Raji (cell line): ENCODE results near the gene CD160.

Experiments
- POLR2A ChIP-seq: IDR thresholded peaks from 2 replicates; pipeline ENCODE4 v1.6.1; 2011; ENCODE audit warnings: low read depth, low read length, control low read depth; ENCODE audit not compliant: insufficient read depth

The CD160 gene, protein sequence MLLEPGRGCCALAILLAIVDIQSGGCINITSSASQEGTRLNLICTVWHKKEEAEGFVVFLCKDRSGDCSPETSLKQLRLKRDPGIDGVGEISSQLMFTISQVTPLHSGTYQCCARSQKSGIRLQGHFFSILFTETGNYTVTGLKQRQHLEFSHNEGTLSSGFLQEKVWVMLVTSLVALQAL

DNA sequence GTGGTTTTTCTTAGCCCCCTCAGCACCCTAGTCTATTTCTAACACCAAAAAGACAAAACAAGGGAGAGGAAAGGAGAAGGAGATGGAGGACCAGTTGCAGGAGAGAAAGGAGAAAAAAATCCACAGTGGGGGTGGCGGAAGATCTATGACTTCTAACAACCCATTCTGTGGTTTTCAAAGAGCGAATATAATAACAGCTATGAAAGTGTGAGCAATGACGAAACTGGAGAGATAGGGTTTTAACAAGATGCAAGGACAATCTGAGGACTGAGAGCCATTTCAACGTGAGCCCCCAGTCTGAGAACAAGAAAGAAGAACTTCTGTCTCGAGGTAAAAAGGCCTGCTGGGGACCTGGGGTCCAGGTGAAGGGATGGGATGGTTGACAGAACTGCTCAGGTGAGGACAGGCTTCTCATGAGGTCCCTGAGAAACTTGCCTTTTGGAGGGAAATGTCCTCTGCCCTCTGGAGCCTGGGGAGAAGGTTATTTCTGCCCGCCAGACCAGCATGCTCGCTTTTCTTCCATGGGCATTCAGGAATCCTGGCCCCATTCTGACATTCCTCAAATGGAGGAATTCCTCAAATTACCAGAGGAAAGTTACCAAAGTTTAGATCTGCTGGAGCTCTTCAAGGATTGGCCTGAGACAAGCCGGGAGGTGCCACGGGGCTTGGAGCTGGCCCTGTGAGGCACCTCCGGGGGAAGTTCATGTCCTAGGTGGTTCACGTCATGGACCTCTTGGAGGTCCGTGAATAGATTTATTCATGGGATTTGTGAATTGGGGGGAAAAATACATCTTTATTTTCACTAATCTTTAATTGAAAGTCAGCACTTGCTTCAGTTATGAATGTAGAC, at the start of gene CD160:
CD160 (plus strand) TSS at position 270 of the 850 bp plus-strand sequence. CDS start 8,829 bp downstream, outside the sequence.
- no peak for TF ChIP-seq POLR2A

DNA sequence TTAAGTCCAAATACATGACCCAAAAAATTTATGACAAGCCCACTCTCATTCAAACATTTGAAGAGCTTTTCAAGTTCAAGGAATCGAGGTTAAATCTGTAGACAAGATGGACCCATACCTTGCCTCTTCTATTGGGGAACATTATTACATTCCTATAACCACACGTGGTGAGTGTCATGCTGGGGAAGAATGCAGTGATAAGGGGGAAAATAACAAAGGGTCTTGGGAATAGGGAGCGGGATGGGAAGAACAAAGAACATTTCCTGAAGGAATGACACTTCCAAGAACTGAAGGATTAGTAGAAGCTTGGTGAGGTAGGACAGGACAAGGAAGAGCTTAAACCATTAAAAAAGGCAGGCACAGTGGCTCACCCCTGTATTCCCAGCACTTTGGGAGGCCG, 31.0 kb upstream of the CD160 start:
- TF ChIP-seq POLR2A = no peak

DNA sequence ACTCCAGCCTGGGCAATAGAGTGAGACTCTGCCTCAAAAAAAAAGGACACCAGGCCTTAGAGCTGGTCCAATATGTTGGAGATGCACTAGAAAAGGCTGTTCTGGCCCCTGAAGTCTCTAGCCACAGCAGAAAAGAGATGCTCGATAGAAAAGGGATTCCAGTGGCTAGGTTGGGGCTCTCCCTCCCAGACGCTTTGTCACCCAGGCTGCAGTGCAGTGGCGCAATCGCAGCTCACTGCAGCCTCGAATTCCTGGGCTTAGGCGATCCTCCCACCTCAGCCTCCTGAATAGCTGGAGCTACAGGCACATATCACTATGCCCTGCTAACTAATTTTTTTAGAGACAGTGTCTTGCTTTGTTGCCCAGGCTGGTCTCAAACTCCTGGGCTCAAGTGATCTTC, 30.4 kb upstream of the CD160 start:
- TF ChIP-seq POLR2A = no peak

DNA sequence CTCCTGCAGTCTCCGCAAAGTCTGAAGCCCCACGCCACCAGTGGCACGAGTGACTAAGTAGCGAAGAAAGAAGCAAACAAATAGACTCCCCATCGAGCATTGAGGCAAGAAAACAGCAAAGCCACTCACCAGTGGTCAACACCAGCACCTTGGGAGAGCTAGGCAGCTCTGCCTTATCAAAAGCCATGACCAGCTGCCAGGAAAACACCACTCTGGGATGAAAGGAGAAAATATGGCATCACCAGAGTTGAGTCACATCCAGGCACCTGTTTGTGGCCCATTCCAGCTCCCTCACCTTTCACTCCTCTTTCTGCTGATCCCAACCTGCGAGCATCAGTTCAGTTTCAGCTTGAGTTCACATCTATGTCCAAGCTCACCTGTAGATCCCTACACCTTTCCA, 29.4 kb upstream of the CD160 start:
- no peak for TF ChIP-seq POLR2A

DNA sequence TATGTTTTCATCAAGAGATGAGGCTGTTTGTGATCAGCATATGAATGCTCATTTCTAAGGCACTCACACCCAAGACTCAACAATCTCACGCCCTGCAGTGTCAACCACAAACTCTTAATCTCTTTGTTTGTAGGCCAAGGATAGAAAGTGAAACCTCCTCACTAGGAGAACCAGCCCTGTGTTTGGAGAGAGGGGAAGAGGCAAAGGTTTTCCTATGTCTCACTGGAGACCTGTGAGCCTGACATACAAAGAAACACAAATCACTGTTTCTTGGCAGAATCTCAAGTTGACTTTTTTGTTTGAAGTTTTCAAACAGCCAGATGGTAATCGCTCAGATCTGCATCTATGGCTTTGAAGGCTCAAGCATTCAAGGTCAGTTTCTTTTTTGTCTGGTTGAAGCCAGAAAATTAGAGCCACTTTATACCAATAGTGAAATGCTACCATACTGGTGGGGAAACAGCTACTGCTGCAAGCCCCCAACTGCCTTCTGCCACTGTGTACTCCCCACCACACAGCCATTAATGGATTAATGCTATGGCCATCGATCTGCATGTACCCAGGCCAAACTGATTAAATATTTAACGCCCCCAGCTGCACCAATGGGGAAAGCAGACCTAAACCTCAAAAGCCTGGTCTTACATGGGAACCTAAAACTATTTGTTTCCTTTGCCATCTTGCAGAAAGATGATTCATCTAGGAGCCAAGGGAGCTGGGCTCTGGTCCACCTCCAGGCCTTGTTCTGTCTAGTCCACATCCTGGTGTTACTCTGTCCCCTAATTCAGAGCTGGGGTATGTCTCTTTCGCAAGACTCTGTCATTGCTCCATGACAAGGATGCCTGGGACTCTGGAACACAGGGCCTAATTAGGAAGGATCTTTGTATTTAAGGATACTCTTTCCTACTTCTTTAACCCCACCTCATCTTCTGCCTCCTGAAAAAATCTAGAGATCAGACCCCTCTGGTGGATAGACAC, 28.4 kb upstream of the CD160 start:
- TF ChIP-seq POLR2A = no peak

DNA sequence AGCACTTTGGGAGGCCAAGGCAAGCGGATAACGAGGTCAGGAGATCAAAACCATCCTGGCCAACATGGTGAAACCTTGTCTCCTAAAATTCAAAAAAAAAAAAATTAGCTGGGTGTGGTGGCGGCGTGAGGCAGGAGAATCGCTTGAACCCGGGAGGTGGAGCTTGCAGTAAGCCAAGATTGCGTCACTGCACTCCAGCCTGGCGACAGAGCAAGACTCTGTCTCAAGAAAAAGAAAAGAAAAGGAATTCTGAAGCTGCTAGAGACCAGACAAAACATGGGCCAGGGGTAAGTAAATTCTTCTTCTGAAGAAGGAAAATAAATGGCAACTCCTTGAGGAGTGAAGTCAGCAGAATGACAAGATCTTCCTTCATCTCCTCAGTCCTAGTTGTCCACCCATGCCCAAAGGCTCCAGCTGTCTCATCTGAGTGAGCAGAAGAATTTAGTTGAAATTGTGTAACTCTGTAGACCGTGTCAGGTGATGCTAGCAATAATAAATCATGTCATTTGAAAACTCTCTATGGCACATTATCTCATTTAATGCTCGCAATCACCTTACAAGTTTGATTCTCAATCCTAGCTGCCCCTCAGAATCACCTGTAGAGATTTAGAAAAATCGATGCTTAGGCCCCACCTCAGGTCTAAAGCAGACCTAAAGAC, 26.4 kb upstream of the CD160 start:
- no peak for TF ChIP-seq POLR2A

DNA sequence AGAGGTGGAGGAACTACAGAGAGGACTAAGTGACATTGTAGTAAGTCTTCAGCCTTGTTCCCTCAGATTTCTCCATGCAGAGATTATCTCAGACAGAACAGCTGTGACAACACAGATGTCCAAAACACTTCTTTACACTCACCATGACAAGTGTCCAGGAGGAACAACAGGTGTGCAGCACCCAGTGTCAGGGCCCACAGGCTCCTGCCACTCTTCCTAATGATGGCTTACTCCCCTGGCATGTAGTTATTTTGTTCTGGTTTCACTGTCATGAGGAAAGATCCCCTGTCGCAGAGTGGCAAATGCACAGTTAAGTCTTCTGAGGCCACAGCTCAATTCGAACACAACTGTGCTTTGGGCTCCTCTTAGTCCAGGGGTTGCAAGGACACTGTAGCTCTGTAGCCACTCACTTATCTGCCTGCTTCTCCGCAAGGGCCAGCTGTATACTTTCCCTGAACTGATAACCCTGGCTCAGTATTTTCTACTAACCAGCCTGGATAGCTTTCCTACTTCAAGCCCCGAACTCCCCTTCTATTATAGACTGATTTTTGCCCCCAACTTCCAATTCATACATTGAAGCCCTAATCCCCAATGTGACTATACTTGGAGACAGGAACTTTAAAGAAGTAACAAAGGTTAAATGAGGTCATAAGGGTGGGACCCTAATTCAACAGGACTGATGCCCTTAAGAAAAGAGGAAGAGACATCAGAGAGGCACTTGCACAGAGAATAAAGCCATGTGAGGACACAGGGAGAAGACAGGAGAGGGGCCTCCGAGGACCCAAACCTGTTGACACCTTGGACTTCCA, 23.3 kb upstream of the CD160 start:
- TF ChIP-seq POLR2A = no peak

DNA sequence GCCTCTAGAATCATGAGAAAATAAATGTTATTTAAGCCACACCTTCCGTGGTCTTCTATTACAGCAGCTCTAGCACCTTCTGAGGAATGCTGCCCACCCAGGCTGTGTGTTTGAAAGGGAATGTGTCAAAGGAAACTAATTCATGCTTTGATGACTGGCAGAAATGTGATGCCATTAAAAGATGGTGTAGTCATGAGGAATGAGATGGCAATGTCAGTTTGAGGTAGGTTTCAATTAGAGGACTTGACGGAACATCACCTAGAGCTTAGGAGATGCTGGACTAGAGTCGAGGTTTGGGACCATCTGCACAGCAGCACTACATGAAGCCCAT, 22.7 kb upstream of the CD160 start:
- no peak for TF ChIP-seq POLR2A

DNA sequence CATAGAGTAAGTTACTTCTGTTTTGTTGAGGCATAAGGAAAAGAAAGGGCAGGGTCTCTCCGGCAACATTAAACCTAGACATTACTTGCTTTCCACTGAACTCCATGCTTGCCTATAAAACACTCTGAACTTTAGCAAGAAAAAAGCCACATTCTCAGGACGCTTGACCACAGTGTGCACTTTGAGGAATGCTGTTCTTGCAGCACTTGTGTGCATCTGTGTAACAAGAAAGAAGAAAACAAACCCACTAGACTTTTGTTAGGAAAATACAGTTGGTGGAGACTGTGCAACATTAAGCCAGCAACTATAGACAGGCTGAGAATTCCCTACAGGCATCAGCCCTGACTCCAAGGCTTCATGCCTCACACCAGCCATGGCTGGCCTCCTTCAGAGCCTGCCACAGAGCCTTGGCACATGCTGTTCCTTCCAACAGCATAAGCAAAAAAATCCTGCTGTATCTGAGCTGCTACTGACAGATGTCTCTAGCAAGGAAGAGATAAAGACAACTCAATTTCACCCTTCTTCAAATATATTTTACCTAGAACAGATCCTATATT, 17.9 kb upstream of the CD160 start:
- TF ChIP-seq POLR2A = no peak

DNA sequence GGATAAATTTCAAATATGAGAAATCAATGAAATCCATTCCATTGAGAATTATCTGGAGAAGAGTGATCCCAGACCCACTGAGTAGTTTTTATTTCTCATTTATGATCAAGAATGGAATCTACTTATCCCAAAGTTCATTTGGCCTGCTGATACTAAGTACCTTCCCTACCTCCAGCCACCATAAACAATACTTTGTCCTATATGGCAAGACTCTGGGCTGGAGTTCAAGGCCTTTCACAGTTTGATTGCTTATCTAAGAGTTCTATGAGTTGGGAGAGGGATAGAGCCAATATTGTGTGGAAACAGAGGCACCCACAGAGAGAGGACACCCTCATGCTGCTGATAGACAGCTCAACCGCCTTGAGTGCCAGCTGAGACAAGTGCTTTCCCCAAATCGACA, 17.2 kb upstream of the CD160 start:
- TF ChIP-seq POLR2A = no peak

DNA sequence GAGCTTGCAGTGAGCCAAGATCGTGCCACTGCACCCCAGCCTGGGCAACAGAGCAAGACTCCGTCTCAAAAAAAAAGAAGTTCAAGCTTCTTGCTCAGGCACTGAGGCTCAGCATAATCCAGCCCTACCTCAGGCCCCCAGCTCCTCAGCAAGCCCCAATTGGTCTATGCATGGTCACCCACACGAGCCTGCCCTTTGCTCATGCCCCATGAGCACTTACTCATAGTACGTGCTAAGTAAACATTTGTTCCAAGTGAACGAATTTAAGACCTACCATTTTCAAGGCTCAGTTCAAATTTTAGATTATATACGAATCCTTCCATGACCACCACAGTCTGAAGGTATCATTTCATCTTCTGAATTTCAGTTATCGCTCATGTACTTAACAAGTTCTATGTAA, 16.5 kb upstream of the CD160 start:
- no peak for TF ChIP-seq POLR2A

DNA sequence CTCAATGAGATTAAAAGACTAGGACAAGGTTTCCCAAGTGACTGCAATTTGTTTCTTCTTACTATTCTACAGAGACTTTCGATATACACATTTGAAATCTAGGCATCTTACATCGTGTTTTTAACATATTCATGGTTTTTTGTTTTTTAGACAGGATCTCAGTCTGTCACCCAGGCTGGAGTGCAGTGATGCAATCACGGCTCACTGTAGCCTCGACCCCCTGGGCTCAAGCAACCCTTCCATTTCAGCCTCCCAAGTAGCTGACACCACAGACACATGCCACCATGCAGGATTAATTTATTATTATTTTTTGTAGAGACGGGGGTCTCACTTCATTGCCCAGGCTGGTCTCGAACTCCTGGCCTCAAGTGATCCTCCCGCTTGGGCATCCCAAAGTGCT, 13.7 kb upstream of the CD160 start:
- TF ChIP-seq POLR2A = no peak

DNA sequence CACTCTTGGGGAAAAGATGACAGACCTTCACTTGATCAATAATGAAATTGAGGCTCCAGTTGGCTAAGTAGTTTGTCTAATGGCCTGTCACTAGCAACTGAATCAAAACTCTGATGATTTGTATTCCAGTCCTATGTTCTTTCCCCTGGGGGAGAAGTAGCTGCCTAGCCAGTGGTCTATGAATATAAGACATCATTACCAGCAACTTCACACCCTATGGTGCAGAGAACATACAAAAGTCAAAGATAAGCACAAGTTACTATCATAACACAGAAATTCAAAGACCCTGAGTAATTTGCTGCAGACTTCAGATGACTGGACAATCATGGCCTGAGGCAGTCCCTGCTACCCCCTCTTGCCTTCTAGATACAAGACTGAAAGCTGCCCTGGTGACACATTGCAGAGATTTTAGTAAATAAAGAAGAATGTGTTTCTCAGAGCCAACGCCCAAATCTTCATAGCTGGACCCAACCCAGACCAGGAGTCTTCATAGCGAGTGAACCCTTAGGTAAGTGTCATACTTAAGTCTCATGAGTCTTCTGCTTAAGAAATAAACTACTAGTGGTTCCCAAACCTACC, 13.1 kb upstream of the CD160 start:
- TF ChIP-seq POLR2A = no peak
